ENCODE data around the gene IMMP1L.

GRCh38 chr11:31419138-31419537 is 90.3 kb downstream of the IMMP1L start:
- TF ChIP-seq CTCF (IDR thresholded peaks at IDR 0.05; ENCODE audit: insufficient read depth, low read depth, low read length): no peak
- TF ChIP-seq EZH2 (IDR thresholded peaks at IDR 0.05; ENCODE audit: insufficient read depth, low read length): no peak

All from astrocyte (in vitro differentiated cells and primary cell).